ENCODE results near the gene MOB1A.

MOB1A gene

DNA sequence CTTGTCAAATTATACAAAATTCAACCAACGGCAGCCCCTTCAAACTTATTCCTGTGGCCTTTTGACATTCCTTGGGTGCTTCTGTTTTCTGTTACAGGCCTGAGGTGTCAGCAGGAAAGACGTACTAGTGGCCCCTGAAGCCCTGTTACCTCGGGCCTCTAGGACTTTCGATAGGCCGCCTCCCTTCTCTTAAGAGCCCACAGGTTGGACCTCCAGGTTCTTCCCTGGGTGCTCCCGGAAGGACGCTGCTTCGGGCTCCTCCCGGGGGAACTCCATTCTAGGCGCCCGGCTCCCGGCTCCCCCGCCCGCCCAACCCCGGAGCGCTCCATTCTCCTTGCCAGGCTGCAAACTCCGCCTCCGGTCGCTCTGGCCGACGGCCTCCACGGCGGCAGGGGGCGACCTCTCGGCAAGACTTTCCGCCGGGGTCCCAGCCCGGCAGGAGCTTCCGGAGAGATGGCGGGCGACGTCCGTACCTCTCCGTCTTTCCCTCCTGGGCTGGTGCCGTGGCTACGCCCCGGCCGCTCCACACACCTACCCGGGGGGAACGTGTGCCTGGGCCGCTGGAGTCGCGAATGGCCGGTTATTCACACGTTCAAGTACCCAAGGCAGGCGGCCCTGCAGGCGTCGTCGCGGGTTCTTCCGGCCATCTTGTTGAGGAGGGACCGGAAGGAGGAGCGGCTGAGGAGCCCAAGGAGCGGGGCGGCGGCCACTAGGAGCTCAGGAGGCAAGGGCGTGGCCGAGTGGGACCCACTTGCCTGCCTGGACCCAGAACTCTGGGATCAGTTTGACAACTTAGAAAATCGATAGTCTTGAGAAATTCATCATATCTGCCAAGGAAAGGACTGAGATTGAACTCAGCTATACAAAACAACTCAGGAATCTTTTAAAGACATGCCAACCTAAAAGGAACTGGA is 58.5 kb downstream of the MOB1A start:
- Histone ChIP-seq H3K9me3 (ENCODE audit: control insufficient read depth, insufficient read depth, low read length) (peaks cover 10% of the 10 kb centered on the region; the same call in 1 of the 2 replicates), H3K4me1 (ENCODE audit: insufficient read depth, low read length) (no peaks in the 10 kb centered on the region), H3K36me3 (ENCODE audit: insufficient read depth, low read length) (no peaks in the 10 kb centered on the region), H3K9ac (ENCODE audit: low read depth, low read length) (peak overlapping the region; percentile 86)

DNA sequence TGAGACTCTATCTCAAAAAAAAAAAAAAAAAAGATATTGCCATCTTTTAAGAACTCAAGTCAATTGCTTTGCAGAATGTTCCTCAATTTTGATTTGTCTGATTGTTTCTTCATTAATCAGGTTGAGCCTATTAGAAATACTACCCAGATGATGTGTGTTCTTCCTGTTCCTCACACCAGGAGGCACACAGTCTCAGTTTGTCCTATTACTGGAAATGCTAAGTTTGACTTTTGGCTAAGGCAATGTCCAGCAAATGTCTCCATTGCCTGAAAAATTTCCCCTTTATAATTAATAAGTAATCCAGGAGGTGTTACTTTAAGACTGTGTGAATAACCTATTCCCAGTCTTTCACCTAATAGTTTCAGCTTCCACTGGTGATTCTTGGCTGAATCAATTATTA is 59.3 kb downstream of the MOB1A start:
- H3K9ac ChIP-seq (ENCODE audit: low read depth, low read length), result no peak overlapping the region
- H3K9me3 ChIP-seq (ENCODE audit: control insufficient read depth, insufficient read depth, low read length), result peaks cover 10% of the 10 kb centered on the region; the same call in 1 of the 2 replicates
- H3K4me1 ChIP-seq (ENCODE audit: insufficient read depth, low read length), result no peaks in the 10 kb centered on the region
- H3K36me3 ChIP-seq (ENCODE audit: insufficient read depth, low read length), result no peaks in the 10 kb centered on the region

DNA sequence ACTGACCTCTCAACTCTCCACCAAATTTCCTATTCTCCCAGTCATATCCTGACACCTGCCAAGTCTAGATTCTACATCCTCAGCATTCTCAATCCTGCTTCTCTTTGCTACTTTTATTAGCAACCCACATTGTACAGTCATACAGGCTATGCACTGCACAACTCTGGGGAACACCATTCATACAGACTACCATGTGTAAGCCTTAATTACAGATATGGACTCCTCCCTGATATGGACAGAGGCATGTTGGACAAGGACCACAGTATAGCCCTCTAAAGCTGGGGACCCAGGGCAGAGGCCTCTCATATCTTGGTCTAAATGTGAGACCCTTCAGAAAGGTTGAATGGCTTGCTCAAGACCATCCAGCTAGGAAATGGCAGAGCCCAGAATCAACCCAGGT is 67.3 kb downstream of the MOB1A start:
- H3K36me3 ChIP-seq (ENCODE audit: insufficient read depth, low read length), result no peaks in the 10 kb centered on the region

DNA sequence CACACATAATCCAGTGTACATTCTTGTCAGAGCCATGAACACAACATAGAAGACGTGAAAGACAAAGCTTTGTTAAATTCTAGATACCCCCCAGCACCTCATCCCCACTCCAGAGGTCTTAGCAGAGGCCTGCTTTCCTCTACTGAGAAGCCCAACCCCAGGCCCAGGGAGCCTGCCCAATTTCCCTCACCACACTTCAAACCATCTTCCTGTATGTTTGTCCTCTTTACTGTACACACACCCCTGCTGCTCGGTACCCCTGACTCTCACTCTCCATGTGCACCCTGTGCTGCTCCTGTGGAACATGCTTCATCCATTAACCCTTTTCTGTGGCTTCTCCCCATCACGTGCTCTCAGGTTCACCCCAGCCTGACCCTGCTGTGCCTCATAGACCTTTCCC is 68.1 kb downstream of the MOB1A start:
- H3K4me1 ChIP-seq (ENCODE audit: insufficient read depth, low read length), result peaks cover 11% of the 10 kb centered on the region
- H3K9me3 ChIP-seq (ENCODE audit: control insufficient read depth, insufficient read depth, low read length), result no peaks in the 10 kb centered on the region
- H3K36me3 ChIP-seq (ENCODE audit: insufficient read depth, low read length), result no peaks in the 10 kb centered on the region
- H3K9ac ChIP-seq (ENCODE audit: low read depth, low read length), result no peak overlapping the region

More for the DNA sequence above, 67.3 kb downstream of the MOB1A start:
- H3K9ac ChIP-seq (ENCODE audit: low read depth, low read length), result no peak overlapping the region
- H3K4me1 ChIP-seq (ENCODE audit: insufficient read depth, low read length), result peaks cover 11% of the 10 kb centered on the region
- no peaks in the 10 kb centered on the region for H3K9me3 ChIP-seq (ENCODE audit: control insufficient read depth, insufficient read depth, low read length)

DNA sequence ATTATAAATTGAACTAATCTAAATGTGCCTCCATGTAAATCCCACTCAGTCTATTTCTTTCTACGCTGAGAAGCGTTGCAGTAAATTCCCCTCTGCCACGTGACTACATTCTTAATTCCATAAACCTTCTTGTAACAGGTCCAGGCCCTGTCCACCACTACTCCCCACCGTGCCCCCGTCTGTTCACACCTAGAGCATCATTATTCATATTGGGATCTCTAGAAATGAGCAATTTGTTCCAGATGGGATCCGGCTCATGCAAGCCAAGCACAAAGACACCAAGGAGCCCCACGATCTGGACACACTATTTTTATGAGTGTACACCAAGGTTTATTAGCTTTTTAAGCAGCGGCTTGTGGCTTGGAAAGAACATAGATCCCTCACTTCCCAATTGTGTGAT is 69.1 kb downstream of the MOB1A start:
- no peaks in the 10 kb centered on the region for H3K36me3 ChIP-seq (ENCODE audit: insufficient read depth, low read length)
- no peak overlapping the region for H3K9ac ChIP-seq (ENCODE audit: low read depth, low read length)
- peaks cover 11% of the 10 kb centered on the region for H3K4me1 ChIP-seq (ENCODE audit: insufficient read depth, low read length)
- H3K9me3 ChIP-seq (ENCODE audit: control insufficient read depth, insufficient read depth, low read length), result no peaks in the 10 kb centered on the region

DNA sequence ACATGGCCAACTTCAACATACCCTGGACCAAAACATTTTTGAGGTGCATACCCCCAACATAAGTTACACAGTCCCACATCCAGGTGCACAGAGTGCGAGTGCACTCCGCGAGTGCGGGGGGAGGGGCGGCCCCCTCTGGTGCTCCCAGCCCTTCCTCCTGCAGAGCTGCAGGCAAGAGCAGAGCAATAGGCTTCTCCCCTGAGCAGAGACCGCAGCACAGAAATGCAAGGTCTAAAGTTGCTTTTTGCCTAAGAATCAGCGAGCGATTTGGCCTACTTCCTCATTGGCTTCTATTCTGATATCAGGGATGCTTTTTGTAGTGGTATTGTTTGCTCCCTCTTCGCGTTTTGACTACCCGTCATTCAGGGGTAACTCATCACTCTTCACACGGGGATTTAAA is 71.6 kb downstream of the MOB1A start:
- Histone ChIP-seq H3K9ac (ENCODE audit: low read depth, low read length) (0 out of 2 replicates have a peak overlapping the region, but pooled peaks have one; percentile 19), H3K36me3 (ENCODE audit: insufficient read depth, low read length) (no peaks in the 10 kb centered on the region), H3K4me1 (ENCODE audit: insufficient read depth, low read length) (peaks cover 11% of the 10 kb centered on the region), H3K9me3 (ENCODE audit: control insufficient read depth, insufficient read depth, low read length) (no peaks in the 10 kb centered on the region)

DNA sequence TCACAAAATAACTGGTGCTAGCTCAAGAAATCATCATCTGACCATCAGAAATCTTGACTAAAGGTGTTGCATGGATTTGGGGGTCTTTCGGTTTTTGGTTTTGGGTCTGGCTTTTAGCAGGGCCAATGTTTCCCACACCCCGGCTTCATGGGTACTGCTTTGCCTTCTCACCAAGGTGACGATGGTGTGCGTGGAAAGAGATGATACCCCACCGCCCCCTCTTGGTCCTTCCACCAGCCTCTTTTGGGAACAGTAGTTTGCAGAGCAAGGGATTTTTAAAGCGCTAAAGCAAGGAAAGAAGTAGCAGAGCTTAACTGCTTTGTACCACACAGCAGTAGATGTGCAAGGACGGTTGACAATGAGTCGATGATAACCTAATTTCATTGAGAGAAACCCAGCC is 73.3 kb downstream of the MOB1A start:
- H3K9me3 ChIP-seq (ENCODE audit: control insufficient read depth, insufficient read depth, low read length), result no peaks in the 10 kb centered on the region
- H3K9ac ChIP-seq (ENCODE audit: low read depth, low read length), result no peak overlapping the region
- H3K4me1 ChIP-seq (ENCODE audit: insufficient read depth, low read length), result peaks cover 11% of the 10 kb centered on the region
- no peaks in the 10 kb centered on the region for H3K36me3 ChIP-seq (ENCODE audit: insufficient read depth, low read length)

DNA sequence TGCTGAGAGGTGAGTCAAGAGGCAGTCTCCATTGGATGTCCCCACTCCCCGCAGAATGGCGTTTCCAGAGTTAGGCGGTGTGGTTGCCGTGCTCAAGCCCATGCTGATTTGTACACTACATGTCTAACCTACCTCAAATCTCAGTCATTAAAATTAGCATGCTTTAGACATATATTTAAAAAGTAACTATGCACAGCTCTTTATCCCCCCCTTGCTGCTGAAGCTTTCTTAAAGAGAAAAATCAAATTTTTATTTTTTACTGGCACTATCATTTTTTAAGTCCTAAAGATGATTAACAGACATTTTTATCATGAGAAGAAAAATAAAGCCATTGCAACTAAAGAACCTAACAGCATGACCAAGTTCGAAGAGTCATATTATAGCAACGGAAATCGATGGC is 73.8 kb downstream of the MOB1A start:
- no peaks in the 10 kb centered on the region for H3K36me3 ChIP-seq (ENCODE audit: insufficient read depth, low read length)
- peaks cover 11% of the 10 kb centered on the region for H3K4me1 ChIP-seq (ENCODE audit: insufficient read depth, low read length)
- no peaks in the 10 kb centered on the region for H3K9me3 ChIP-seq (ENCODE audit: control insufficient read depth, insufficient read depth, low read length)
- H3K9ac ChIP-seq (ENCODE audit: low read depth, low read length), result no peak overlapping the region

DNA sequence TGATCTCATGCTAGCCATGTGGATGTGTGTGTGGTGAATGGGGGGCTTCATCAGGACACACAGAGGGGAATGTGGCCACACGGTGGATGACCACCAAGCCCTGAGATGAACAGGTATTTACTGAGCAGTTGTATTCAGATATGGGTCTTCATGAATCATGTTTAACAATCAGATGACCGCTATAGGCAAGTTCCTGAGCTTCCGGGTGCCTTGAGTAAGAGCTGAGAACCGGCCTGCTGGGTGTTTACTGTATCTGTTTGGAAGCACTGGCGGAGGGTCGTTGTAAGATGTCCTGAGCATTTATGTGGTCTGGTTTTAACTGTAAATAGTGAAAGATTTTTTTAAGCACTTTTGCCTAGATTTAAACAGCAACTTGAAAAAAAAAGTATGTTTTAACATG is 74.9 kb downstream of the MOB1A start:
- Histone ChIP-seq H3K36me3 (ENCODE audit: insufficient read depth, low read length) (no peaks in the 10 kb centered on the region), H3K9me3 (ENCODE audit: control insufficient read depth, insufficient read depth, low read length) (no peaks in the 10 kb centered on the region), H3K4me1 (ENCODE audit: insufficient read depth, low read length) (peaks cover 11% of the 10 kb centered on the region), H3K9ac (ENCODE audit: low read depth, low read length) (no peak overlapping the region)

Data from ES-I3 (cell line).